GM12878 (cell line): Measurements from ENCODE around the gene ICE1.

Experiments used
- EZH2 ChIP-seq: IDR thresholded peaks from 2 replicates; pipeline ENCODE4 v1.6.1; 2012; ENCODE audit warnings: low read depth, mild to moderate bottlenecking, control low read depth, inconsistent platforms, low read length, borderline replicate concordance; ENCODE audit not compliant: control insufficient read depth
- RFX5 ChIP-seq: IDR thresholded peaks from 2 replicates; pipeline ENCODE4 v1.6.1; 2011; ENCODE audit warnings: low read depth, low read length, improper control_type of control experiment

DNA sequence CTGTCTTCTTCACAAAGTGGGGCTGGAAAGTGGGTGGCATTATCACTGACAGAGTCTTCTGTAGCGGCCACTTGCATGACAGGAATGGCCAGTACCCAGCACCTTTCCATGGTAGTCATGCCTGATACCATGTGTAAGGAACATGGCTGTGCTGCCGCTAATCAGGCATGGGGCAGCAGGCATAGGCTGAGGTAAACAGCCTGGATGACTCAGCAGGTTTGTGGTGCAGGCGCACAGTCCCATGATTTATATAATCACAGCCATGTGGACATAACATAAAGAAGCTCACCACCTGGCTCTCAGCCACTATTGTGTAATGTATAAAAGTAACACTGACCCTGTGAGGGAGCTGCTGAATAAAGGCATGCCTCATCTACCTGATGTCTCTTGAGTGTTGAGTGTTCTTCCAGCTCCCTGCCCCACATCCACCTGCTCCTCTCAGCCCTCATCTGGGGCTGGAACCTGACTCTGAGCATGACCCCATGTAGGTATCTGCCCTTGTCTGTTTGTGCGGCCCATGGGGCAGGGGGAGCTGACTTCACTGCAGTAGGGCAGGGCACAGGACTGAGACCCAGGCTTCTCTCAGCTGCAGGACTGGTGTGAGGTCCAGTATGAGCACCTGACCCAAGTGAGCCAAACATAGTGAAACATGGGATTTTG, 13.2 kb upstream of the ICE1 start:
- TF ChIP-seq EZH2 (no peak), RFX5 (no peak)
